ENCODE results near the gene TGFA. TPM values are rescaled to one million over a fixed set of nuclear protein-coding genes. Genes with fewer than 3 reads are reported as not detected.

Gene TGFA
- total RNA-seq, 1 donor: not detected

Other genes starting within 250 kb of the TGFA start
- not detected in 2 replicates for gene ADD2, start 214.4 kb upstream of the TGFA start, total RNA-seq
- gene FIGLA, start 236.8 kb upstream of the TGFA start, total RNA-seq: not detected in 2 replicates